Keratinocyte (primary cell): ENCODE results near the gene ID4. TPM values are rescaled to one million over a fixed set of nuclear protein-coding genes. Genes with fewer than 3 reads are reported as not detected.

Experiments
- DNase-seq: peaks from one replicate; pipeline ENCODE4 v3.0.0-alpha.2; 2011; ENCODE audit warnings: low read depth, missing footprints, low spot score
- FAIRE-seq: peaks from 2 replicates; lab custom pipeline; 2011; peaks lifted over from hg19 to GRCh38; lab: Jason Lieb, UNC
- H2AFZ ChIP-seq: 2 replicates; pipeline ENCODE4 v1.6.0; 2012; ENCODE audit warnings: low read length, control low read depth, inconsistent platforms; ENCODE audit not compliant: control insufficient read depth
- H3K27ac ChIP-seq: 2 replicates; pipeline ENCODE4 v1.5.1; 2011; ENCODE audit warnings: low read length; ENCODE audit not compliant: control insufficient read depth, insufficient read depth
- H3K27me3 ChIP-seq: 3 replicates; pipeline ENCODE4 v1.6.0; 2011; ENCODE audit warnings: low read length; ENCODE audit not compliant: control insufficient read depth, insufficient read depth; ENCODE audit errors: extremely low read depth
- H3K36me3 ChIP-seq, 2 experiments: 2 replicates in 1 of 2; 3 replicates in 1 of 2; pipeline ENCODE4 v1.5.1; 2011; ENCODE audit warnings: low read length in 2 of 2, mild to moderate bottlenecking in 1 of 2; ENCODE audit not compliant: control insufficient read depth in 2 of 2, insufficient read depth in 2 of 2; ENCODE audit errors: extremely low read depth in 1 of 2
- H3K4me1 ChIP-seq: 3 replicates; pipeline ENCODE4 v1.5.1; 2011; ENCODE audit warnings: low read length; ENCODE audit not compliant: control insufficient read depth, insufficient read depth; ENCODE audit errors: extremely low read depth
- H3K4me2 ChIP-seq: 3 replicates; pipeline ENCODE4 v1.6.0; 2011; ENCODE audit warnings: low read depth, low read length; ENCODE audit not compliant: control insufficient read depth, insufficient read depth; ENCODE audit errors: extremely low read depth
- H3K4me3 ChIP-seq, 3 experiments: fragments of 200-600 bp in 1 of 3; sonication (generic) in 1 of 3; 2 replicates in 2 of 3; 3 replicates in 1 of 3; pipeline ENCODE4 v1.5.1; 2011 to 2016; ENCODE audit warnings: low read length in 3 of 3, mild to moderate bottlenecking in 3 of 3, control low read depth in 2 of 3, inconsistent platforms in 1 of 3, low read depth in 1 of 3, mixed read lengths in 1 of 3, mixed run types in 1 of 3, moderate library complexity in 1 of 3; ENCODE audit not compliant: control insufficient read depth in 2 of 3, insufficient read depth in 2 of 3; ENCODE audit errors: extremely low read depth in 1 of 3
- H3K79me2 ChIP-seq: 2 replicates; pipeline ENCODE4 v1.6.0; 2012; ENCODE audit warnings: low read length; ENCODE audit not compliant: control insufficient read depth, insufficient read depth
- H3K9ac ChIP-seq: 3 replicates; pipeline ENCODE4 v1.6.0; 2011; ENCODE audit warnings: low read length; ENCODE audit not compliant: control insufficient read depth, insufficient read depth; ENCODE audit errors: extremely low read depth
- H3K9me1 ChIP-seq: 3 replicates; pipeline ENCODE4 v1.6.0; 2011; ENCODE audit warnings: low read length; ENCODE audit not compliant: control insufficient read depth, insufficient read depth; ENCODE audit errors: extremely low read depth
- H3K9me3 ChIP-seq: 2 replicates; pipeline ENCODE4 v1.5.1; 2012; ENCODE audit warnings: low read depth, low read length; ENCODE audit not compliant: control insufficient read depth
- H4K20me1 ChIP-seq: 3 replicates; pipeline ENCODE4 v1.6.0; 2011; ENCODE audit warnings: low read length; ENCODE audit not compliant: control insufficient read depth, insufficient read depth; ENCODE audit errors: extremely low read depth
- EZH2 ChIP-seq: IDR thresholded peaks from one replicate; pipeline ENCODE4 v1.6.1; 2012; ENCODE audit warnings: inconsistent platforms, mild to moderate bottlenecking, low read length, moderate library complexity
- dilution Hi-C: fragments of 300-500 bp; cut with MboI; formaldehyde crosslinking; loops from one replicate; pipeline ENCODE4 v1.7.0; 2020; ENCODE audit warnings: low sequenced_read_pairs; ENCODE audit not compliant: extremely low pct_ligation_motif_present
- polyA plus RNA-seq, 5 experiments: library from polyadenylated mRNA; depleted of rRNA in 3 of 5; stranded (reverse) in 3 of 5; stranded (forward) in 1 of 5; unstranded in 1 of 5; fragments of >200 nt; gene quantifications; 1 replicate in 1 of 5; 2 replicates in 3 of 5; 3 replicates in 1 of 5; pipeline versions ENCODE4 v1.2.1 to v1.2.3, GENCODE V29; 2011 to 2012; ENCODE audit warnings: missing spikeins in 2 of 5, low read depth in 1 of 5, low replicate concordance in 1 of 5
- TF ChIP-seq, protein P1 (sequence below), 3 experiments: IDR thresholded peaks in 1 of 3; conservative IDR thresholded peaks in 1 of 3; optimal IDR thresholded peaks in 1 of 3; 2 replicates in 2 of 3; 3 replicates in 1 of 3; pipeline versions ENCODE3 to v1.5.1; 2011; ENCODE audit warnings: low read length in 3 of 3, mild to moderate bottlenecking in 3 of 3, moderate library complexity in 2 of 3, control low read depth in 1 of 3, inconsistent platforms in 1 of 3; ENCODE audit not compliant: insufficient read depth in 2 of 3; ENCODE audit errors: extremely low read depth in 1 of 3

The ID4 gene
- polyA plus RNA-seq, 1 donor (not counting 4 experiments of a cell fraction or from before 2014, with no cell fraction given) = 0.41 TPM

DNA sequence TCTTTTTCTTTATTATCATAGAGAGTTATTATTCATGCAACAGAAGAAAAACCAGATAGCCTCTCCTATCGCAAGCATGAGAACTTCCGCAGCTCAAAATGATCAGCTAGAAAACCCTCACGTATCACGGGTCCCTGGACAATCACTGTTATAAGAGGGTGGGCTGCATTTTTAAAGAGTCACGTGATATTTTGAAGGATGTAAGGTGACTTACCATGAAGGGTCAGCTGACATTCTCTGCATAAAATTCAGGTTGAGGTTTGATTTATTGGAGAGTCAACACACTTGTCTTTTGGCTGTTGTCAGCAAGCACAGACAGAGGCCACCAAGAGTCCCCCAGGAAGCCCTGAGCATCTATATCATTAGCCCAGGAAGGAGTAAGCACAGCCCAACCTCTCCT, 39.5 kb downstream of the ID4 start:
- FAIRE-seq (no peak), DNase-seq (no peak)
- Histone ChIP-seq H3K79me2 (no peaks in the 10 kb centered on the region), H4K20me1 (no peaks in the 10 kb centered on the region), H3K9ac (no peak overlapping the region), H3K9me1 (no peaks in the 10 kb centered on the region), H3K4me1 (no peaks in the 10 kb centered on the region), H3K27ac (no peak overlapping the region), H2AFZ (no peak overlapping the region), H3K36me3 (no peaks in the 10 kb centered on the region), H3K4me3 (no peak overlapping the region), H3K27me3 (no peaks in the 10 kb centered on the region), H3K4me2 (no peak overlapping the region), H3K9me3 (no peaks in the 10 kb centered on the region)
- dilution Hi-C loops = no loop called here
- TF ChIP-seq EZH2 = no peak

DNA sequence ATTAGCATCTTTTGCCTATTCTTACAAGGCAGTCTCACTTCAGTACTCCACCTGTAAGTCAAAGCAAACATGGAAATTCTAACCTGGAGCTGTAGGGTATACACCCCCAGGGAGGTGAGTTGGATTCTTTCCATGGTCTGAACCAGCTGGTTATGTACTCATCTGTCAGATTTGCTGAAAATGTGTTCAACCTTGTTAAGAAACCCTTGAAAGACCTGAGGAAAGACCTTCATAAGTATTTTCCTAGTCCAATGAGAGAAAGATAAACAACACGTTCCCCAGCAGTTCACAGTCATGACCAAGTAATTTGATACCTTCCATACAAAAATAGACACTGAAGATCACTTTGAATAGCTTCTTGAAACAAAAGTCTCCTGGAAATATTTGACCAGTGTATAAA, 42.5 kb downstream of the ID4 start:
- Histone ChIP-seq H3K4me1 (no peaks in the 10 kb centered on the region), H2AFZ (no peak overlapping the region), H4K20me1 (no peaks in the 10 kb centered on the region), H3K36me3 (no peaks in the 10 kb centered on the region), H3K9ac (no peak overlapping the region), H3K9me3 (no peaks in the 10 kb centered on the region), H3K9me1 (no peaks in the 10 kb centered on the region), H3K4me2 (no peak overlapping the region), H3K4me3 (no peak overlapping the region), H3K79me2 (no peaks in the 10 kb centered on the region), H3K27ac (no peak overlapping the region), H3K27me3 (peaks cover 2% of the 10 kb centered on the region)
- no peak for TF ChIP-seq EZH2
- FAIRE-seq (no peak), DNase-seq (no peak)
- dilution Hi-C loops = no loop called here

DNA sequence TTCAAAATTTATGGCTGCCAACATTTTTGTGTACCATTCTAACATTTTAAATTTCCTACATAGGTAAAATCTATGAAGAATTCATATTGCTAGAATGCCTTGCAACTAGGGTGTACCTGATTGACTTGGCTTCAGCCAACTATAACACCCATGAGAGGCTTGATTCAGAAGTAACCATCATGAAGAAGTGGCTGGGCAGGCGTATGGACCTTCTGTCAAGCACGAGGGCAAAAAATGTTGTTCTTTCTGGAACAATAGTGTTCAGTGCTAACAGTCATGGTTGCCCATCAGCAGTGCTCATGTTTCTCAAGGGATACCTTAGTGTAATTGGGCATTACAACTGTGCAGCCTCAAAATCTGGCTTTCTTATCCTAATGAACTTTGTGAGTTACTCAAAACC, 42.9 kb downstream of the ID4 start:
- H3K79me2 ChIP-seq = no peaks in the 10 kb centered on the region
- H3K9ac ChIP-seq = no peak overlapping the region
- no peak overlapping the region for H2AFZ ChIP-seq
- no peaks in the 10 kb centered on the region for H4K20me1 ChIP-seq
- H3K9me3 ChIP-seq = no peaks in the 10 kb centered on the region
- TF ChIP-seq, protein P1, sequence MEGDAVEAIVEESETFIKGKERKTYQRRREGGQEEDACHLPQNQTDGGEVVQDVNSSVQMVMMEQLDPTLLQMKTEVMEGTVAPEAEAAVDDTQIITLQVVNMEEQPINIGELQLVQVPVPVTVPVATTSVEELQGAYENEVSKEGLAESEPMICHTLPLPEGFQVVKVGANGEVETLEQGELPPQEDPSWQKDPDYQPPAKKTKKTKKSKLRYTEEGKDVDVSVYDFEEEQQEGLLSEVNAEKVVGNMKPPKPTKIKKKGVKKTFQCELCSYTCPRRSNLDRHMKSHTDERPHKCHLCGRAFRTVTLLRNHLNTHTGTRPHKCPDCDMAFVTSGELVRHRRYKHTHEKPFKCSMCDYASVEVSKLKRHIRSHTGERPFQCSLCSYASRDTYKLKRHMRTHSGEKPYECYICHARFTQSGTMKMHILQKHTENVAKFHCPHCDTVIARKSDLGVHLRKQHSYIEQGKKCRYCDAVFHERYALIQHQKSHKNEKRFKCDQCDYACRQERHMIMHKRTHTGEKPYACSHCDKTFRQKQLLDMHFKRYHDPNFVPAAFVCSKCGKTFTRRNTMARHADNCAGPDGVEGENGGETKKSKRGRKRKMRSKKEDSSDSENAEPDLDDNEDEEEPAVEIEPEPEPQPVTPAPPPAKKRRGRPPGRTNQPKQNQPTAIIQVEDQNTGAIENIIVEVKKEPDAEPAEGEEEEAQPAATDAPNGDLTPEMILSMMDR (optimal IDR thresholded peaks at IDR 0.05 in 1 of 3, IDR thresholded peaks at IDR 0.05 in 1 of 3, conservative IDR thresholded peaks at IDR 0.05 in 1 of 3; ENCODE audit: extremely low read depth in 1 of 3, insufficient read depth in 2 of 3, low read length in 3 of 3) = no peak
- TF ChIP-seq EZH2 = no peak
- H3K36me3 ChIP-seq = no peaks in the 10 kb centered on the region
- no peaks in the 10 kb centered on the region for H3K9me1 ChIP-seq
- H3K4me3 ChIP-seq = no peak overlapping the region
- dilution Hi-C loops = no loop called here
- FAIRE-seq = no peak
- H3K4me1 ChIP-seq = no peaks in the 10 kb centered on the region
- H3K27ac ChIP-seq = no peak overlapping the region
- no peak for DNase-seq
- H3K4me2 ChIP-seq = no peak overlapping the region
- peaks cover 2% of the 10 kb centered on the region for H3K27me3 ChIP-seq
